Stomach (tissue), 4 donors: ENCODE data around the gene WNK1.

Experiments
- EP300 ChIP-seq: sonication (generic); formaldehyde crosslinking; IDR thresholded peaks from one replicate; pipeline ENCODE4 v1.6.1; 2017; ENCODE audit warnings: antibody characterized with exemption
- POLR2A ChIP-seq, 4 donors: fragments of 450-650 bp; IDR thresholded peaks; one replicate each; pipeline ENCODE4 v1.6.1; 2016; ENCODE audit warnings: antibody characterized with exemption in 4 of 4, control low read depth in 2 of 4, mild to moderate bottlenecking in 1 of 4, moderate library complexity in 1 of 4
- POLR2AphosphoS5 ChIP-seq, 3 donors: sonication (generic); formaldehyde crosslinking; IDR thresholded peaks; one replicate each; pipeline ENCODE4 v1.6.1; 2016; ENCODE audit warnings: antibody characterized with exemption in 3 of 3
- TF ChIP-seq, protein P1 (sequence below), 7 experiments: fragments of 450-650 bp in 4 of 7; fragments of 200-600 bp in 3 of 7; sonication (generic) in 3 of 7; IDR thresholded peaks; one replicate each; pipeline ENCODE4 v1.5.1; 2016 to 2019; ENCODE audit warnings: antibody characterized with exemption in 7 of 7, control low read depth in 2 of 7, mild to moderate bottlenecking in 1 of 7

DNA sequence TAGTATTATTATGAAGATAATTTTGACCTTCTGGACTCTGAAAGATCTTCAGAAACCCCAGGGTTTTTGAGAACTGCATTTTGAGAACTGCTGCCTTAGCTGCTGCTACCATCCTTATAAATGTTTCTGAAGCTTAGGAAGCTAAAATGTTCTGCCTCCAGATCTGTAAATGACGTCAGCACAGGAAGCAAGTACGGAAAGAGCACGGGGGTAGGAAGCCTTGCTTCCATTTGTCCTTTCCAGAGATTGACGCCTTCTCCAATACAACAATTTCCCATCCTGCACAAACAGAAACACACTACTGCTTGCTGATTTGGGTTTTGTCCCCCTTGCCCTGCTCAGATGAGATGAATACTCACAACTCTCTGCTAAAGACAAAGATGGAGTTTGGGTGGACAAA is 179.2 kb downstream of the WNK1 start:
- TF ChIP-seq, protein P1, sequence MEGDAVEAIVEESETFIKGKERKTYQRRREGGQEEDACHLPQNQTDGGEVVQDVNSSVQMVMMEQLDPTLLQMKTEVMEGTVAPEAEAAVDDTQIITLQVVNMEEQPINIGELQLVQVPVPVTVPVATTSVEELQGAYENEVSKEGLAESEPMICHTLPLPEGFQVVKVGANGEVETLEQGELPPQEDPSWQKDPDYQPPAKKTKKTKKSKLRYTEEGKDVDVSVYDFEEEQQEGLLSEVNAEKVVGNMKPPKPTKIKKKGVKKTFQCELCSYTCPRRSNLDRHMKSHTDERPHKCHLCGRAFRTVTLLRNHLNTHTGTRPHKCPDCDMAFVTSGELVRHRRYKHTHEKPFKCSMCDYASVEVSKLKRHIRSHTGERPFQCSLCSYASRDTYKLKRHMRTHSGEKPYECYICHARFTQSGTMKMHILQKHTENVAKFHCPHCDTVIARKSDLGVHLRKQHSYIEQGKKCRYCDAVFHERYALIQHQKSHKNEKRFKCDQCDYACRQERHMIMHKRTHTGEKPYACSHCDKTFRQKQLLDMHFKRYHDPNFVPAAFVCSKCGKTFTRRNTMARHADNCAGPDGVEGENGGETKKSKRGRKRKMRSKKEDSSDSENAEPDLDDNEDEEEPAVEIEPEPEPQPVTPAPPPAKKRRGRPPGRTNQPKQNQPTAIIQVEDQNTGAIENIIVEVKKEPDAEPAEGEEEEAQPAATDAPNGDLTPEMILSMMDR (IDR thresholded peaks at IDR 0.05): no peak
- TF ChIP-seq POLR2AphosphoS5 (IDR thresholded peaks at IDR 0.05) (no peak), EP300 (no peak), POLR2A (IDR thresholded peaks at IDR 0.05) (no peak)
